HepG2 (cell line): ENCODE data around the gene CREB3. TPM values are rescaled to one million over a fixed set of nuclear protein-coding genes. Genes with fewer than 3 reads are reported as not detected.

Source experiments
- ATAC-seq: fragments of 200-7000 bp; cut with Tn5 transposase; 3 replicates; pipeline ENCODE4 v1.9.1; 2020; ENCODE audit warnings: mild to moderate bottlenecking, moderate library complexity
- BruUV-seq: library from RNA; stranded (reverse); fragments of 400-500 nt; replicated peaks from 2 replicates; lab custom pipeline; 2021; lab: Mats Ljungman, UMichigan
- CTCF ChIA-PET: fragments of 300-600 bp; formaldehyde crosslinking; extraction: SDS; loops from one replicate; lab custom pipeline; 2021; ENCODE audit warnings: low total read pairs, inconsistent platforms, low intra/inter-chr PET ratio; lab: Yijun Ruan, JAX
- POLR2A ChIA-PET: fragments of 350-600 bp; sonication (Branson Sonifier 250); formaldehyde crosslinking; loops from one replicate; lab custom pipeline; 2020; ENCODE audit warnings: antibody characterized with exemption, inconsistent platforms; lab: Yijun Ruan, JAX
- DNase-seq: peaks from one replicate; pipeline ENCODE4 v3.0.0-alpha.2; 2015; ENCODE audit warnings: low spot score
- FAIRE-seq: peaks from 3 replicates; lab custom pipeline; 2011; peaks lifted over from hg19 to GRCh38; lab: Jason Lieb, UNC
- H2AFZ ChIP-seq: one replicate; pipeline ENCODE4 v1.6.1; 2011; ENCODE audit warnings: low read length, inconsistent platforms
- H3K27ac ChIP-seq: fragments of 300-600 bp; 3 replicates; pipeline ENCODE4 v1.8.0; 2011; ENCODE audit warnings: mixed run types, mild to moderate bottlenecking, mixed read lengths, low read length, inconsistent platforms; ENCODE audit not compliant: insufficient read depth; ENCODE audit errors: extremely low read length
- H3K27me3 ChIP-seq, 2 experiments: fragments of 200-600 bp in 1 of 2; 2 replicates in 1 of 2; 3 replicates in 1 of 2; pipeline versions ENCODE4 v1.6.0 to v1.8.0; 2011; ENCODE audit warnings: low read length in 2 of 2, mild to moderate bottlenecking in 2 of 2, moderate library complexity in 2 of 2, inconsistent platforms in 1 of 2; ENCODE audit not compliant: insufficient read depth in 2 of 2, control insufficient read depth in 1 of 2
- H3K36me3 ChIP-seq, 2 experiments: fragments of 200-600 bp in 1 of 2; replicated peaks in 1 of 2; 2 replicates in 1 of 2; 3 replicates in 1 of 2; pipeline versions ENCODE4 v1.5.1 to v1.8.0; 2011; ENCODE audit warnings: low read length in 2 of 2, inconsistent platforms in 1 of 2; ENCODE audit not compliant: insufficient read depth in 2 of 2, control insufficient read depth in 1 of 2
- H3K4me1 ChIP-seq: 2 replicates; pipeline ENCODE4 v1.5.1; 2012; ENCODE audit warnings: low read length, inconsistent platforms; ENCODE audit not compliant: insufficient read depth
- H3K4me2 ChIP-seq: 2 replicates; pipeline ENCODE4 v1.6.0; 2011; ENCODE audit warnings: low read depth, low read length, inconsistent platforms
- H3K4me3 ChIP-seq, 3 experiments: fragments of 200-600 bp in 1 of 3; sonication (generic), shearing (Covaris generic) in 1 of 3; replicated peaks in 1 of 3; 2 replicates each; pipeline ENCODE4 v1.5.1; 2011 to 2016; ENCODE audit warnings: low read length in 3 of 3, inconsistent platforms in 2 of 3, low read depth in 2 of 3, mild to moderate bottlenecking in 2 of 3, control low read depth in 1 of 3, mixed read lengths in 1 of 3; ENCODE audit not compliant: insufficient read depth in 1 of 3
- H3K79me2 ChIP-seq: one replicate; pipeline ENCODE4 v1.6.1; 2011; ENCODE audit warnings: low read length, inconsistent platforms; ENCODE audit not compliant: insufficient read depth
- H3K9ac ChIP-seq: 2 replicates; pipeline ENCODE4 v1.6.0; 2011; ENCODE audit warnings: mild to moderate bottlenecking, low read depth, low read length, inconsistent platforms; ENCODE audit not compliant: insufficient read depth
- H3K9me3 ChIP-seq: 2 replicates; pipeline ENCODE4 v1.5.1; 2012; ENCODE audit warnings: mild to moderate bottlenecking, low read length
- H4K20me1 ChIP-seq: 2 replicates; pipeline ENCODE4 v1.6.0; 2011; ENCODE audit warnings: inconsistent platforms, mild to moderate bottlenecking, low read length, moderate library complexity; ENCODE audit not compliant: insufficient read depth
- ARHGAP35 ChIP-seq: sonication (generic); formaldehyde crosslinking; IDR thresholded peaks from 2 replicates; pipeline ENCODE4 v1.9.0; 2022; ENCODE audit warnings: mild to moderate bottlenecking, inconsistent platforms, moderate library complexity, missing genetic modification reagents, borderline replicate concordance
- ARID2 ChIP-seq: sonication (generic); formaldehyde crosslinking; IDR thresholded peaks from 2 replicates; pipeline ENCODE4 v1.8.1; 2022; ENCODE audit warnings: mild to moderate bottlenecking, missing genetic modification reagents, borderline replicate concordance
- ELK4 ChIP-seq: sonication (generic); formaldehyde crosslinking; IDR thresholded peaks from 2 replicates; pipeline ENCODE4 v1.9.0; 2021; ENCODE audit warnings: missing genetic modification reagents, borderline replicate concordance
- FOXO1 ChIP-seq: sonication (generic); formaldehyde crosslinking; IDR thresholded peaks from 2 replicates; pipeline ENCODE4 v1.4.0; 2020; ENCODE audit warnings: missing genetic modification reagents
- HNF1B ChIP-seq: sonication (generic); formaldehyde crosslinking; IDR thresholded peaks from 2 replicates; pipeline ENCODE4 v1.5.1; 2020; ENCODE audit warnings: mild to moderate bottlenecking, moderate library complexity, missing genetic modification reagents
- IKZF1 ChIP-seq: fragments of 450-650 bp; IDR thresholded peaks from 2 replicates; pipeline ENCODE4 v1.7.1; 2016
- IRF9 ChIP-seq: sonication (generic); formaldehyde crosslinking; IDR thresholded peaks from 2 replicates; pipeline ENCODE4 v1.8.0; 2022; ENCODE audit warnings: missing genetic modification reagents, mild to moderate bottlenecking, borderline replicate concordance
- ISL2 ChIP-seq: sonication (generic); formaldehyde crosslinking; IDR thresholded peaks from 2 replicates; pipeline ENCODE4 v1.5.0; 2020; ENCODE audit warnings: missing genetic modification reagents
- MTF2 ChIP-seq: sonication (generic); formaldehyde crosslinking; IDR thresholded peaks from 2 replicates; pipeline ENCODE4 v1.5.0; 2020; ENCODE audit warnings: missing genetic modification reagents, borderline replicate concordance
- NFE2L2 ChIP-seq: fragments of 150-350 bp; IDR thresholded peaks from 2 replicates; pipeline ENCODE4 v1.6.1; 2014; ENCODE audit warnings: low read length
- PHF21A ChIP-seq: sonication (generic); formaldehyde crosslinking; IDR thresholded peaks from 2 replicates; pipeline ENCODE4 v1.5.0; 2020; ENCODE audit warnings: mild to moderate bottlenecking, missing genetic modification reagents
- REL ChIP-seq: sonication (generic); formaldehyde crosslinking; conservative IDR thresholded peaks from 2 replicates; pipeline ENCODE4 v1.8.0; 2022; ENCODE audit warnings: mild to moderate bottlenecking, missing genetic modification reagents, moderate library complexity
- SIX1 ChIP-seq: sonication (generic); formaldehyde crosslinking; IDR thresholded peaks from 2 replicates; pipeline ENCODE4 v1.4.0; 2020; ENCODE audit warnings: missing genetic modification reagents, borderline replicate concordance
- ZKSCAN5 ChIP-seq: sonication (generic); formaldehyde crosslinking; IDR thresholded peaks from 2 replicates; pipeline ENCODE4 v1.5.1; 2020; ENCODE audit warnings: mild to moderate bottlenecking, missing genetic modification reagents
- ZNF597 ChIP-seq: sonication (generic); formaldehyde crosslinking; IDR thresholded peaks from 2 replicates; pipeline ENCODE4 v1.5.0; 2020; ENCODE audit warnings: missing genetic modification reagents
- ZNF776 ChIP-seq: sonication (generic); formaldehyde crosslinking; IDR thresholded peaks from 2 replicates; pipeline ENCODE4 v1.4.0; 2020; ENCODE audit warnings: mild to moderate bottlenecking, missing genetic modification reagents
- ZNF788 ChIP-seq: sonication (generic); formaldehyde crosslinking; IDR thresholded peaks from 2 replicates; pipeline ENCODE4 v1.5.0; 2020; ENCODE audit warnings: mild to moderate bottlenecking, missing genetic modification reagents, borderline replicate concordance
- WGBS: methylation state at CpG from one replicate; pipeline ENCODE4 v1.1.6; 2017; ENCODE audit warnings: low lambda C conversion rate; 5-methylcytosine and 5-hydroxymethylcytosine counted together
- in situ Hi-C: cut with HindIII; loops from 2 replicates; pipeline ENCODE4 v1.10.0; 2017; ENCODE audit warnings: low pct_unique_long_range_greater_than_20kb; ENCODE audit not compliant: extremely low pct_ligation_motif_present
- intact Hi-C: fragments of 100-400 bp; cut with micrococcal nuclease; formaldehyde crosslinking; loops from one replicate; pipeline ENCODE4 v1.10.0; 2022; ENCODE audit not compliant: unreplicated experiment
- polyA plus RNA-seq, 8 experiments: library from polyadenylated mRNA; depleted of rRNA in 3 of 8; stranded (reverse) in 7 of 8; unstranded in 1 of 8; fragments of >200 nt; fragmentation: Illumina TruSeq in 4 of 8; extraction: Trizol in 4 of 8; gene quantifications; 2 replicates each; pipeline versions ENCODE4 v1.2.1 to v1.2.3, GENCODE V29; 2011 to 2016; ENCODE audit warnings: low read depth in 4 of 8, missing spikeins in 1 of 8, mixed read lengths in 1 of 8; ENCODE audit not compliant: insufficient read depth in 1 of 8
- total RNA-seq, 5 experiments: library from RNA; depleted of rRNA; stranded (reverse); fragments of >200 nt; fragmentation: Illumina TruSeq; extraction: Trizol; gene quantifications; 2 replicates each; pipeline ENCODE4 v1.2.3, GENCODE V29; 2016; ENCODE audit warnings: low read depth in 1 of 5

CREB3 gene
- total and polyA plus RNA-seq, 2 of the 13 experiments (the other 11 are each of a cell fraction or from before 2014, with no cell fraction given), result 11.1 to 34.2 TPM

- TF ChIP-seq HNF1B (CRISPR knock-in tag) (no peak), ZNF597 (CRISPR knock-in tag) (no peak), ZNF776 (CRISPR knock-in tag) (no peak), ISL2 (no peak), REL (no peak), SIX1 (CRISPR knock-in tag) (no peak), IRF9 (CRISPR knock-in tag) (no peak), PHF21A (no peak)
Observed at GRCh38 chr9:35743880-35744518, 11.5 kb downstream of the CREB3 start (continued).

GRCh38 chr9:35745569-35745968 lies 13.1 kb downstream of the CREB3 start:
- 53% methylated on average over 1 of the region's 1 CpG for WGBS
- H3K4me3 ChIP-seq, result peak overlapping the region; percentile 95 to 99 (median 98); a peak in 4 of 6 replicates
- peaks cover 40% of the 10 kb centered on the region for H3K4me1 ChIP-seq
- in situ Hi-C loops, result no loop called here
- TF ChIP-seq ARID2 (no peak), ZKSCAN5 (CRISPR knock-in tag) (no peak), FOXO1 (no peak), ELK4 (CRISPR knock-in tag) (no peak), MTF2 (CRISPR knock-in tag) (no peak), ARHGAP35 (CRISPR knock-in tag) (no peak), ZNF788 (CRISPR knock-in tag) (no peak), NFE2L2 (no peak), IKZF1 (no peak)
- TF ChIP-seq, all 625 proteins: peak for 0
- Histone ChIP-seq H3K27me3 (no peaks in the 10 kb centered on the region; a peak in 2 of 5 replicates), H3K9ac (peak overlapping the region; percentile 18; the same call in 1 of the 2 replicates), H3K36me3 (peaks cover 17 to 42% of the 10 kb centered on the region in 2 experiments), H4K20me1 (peaks cover 39% of the 10 kb centered on the region), H3K9me3 (no peaks in the 10 kb centered on the region), H3K79me2 (peaks cover 51% of the 10 kb centered on the region), H2AFZ (no peak overlapping the region), H3K4me2 (peak overlapping the region; percentile 94), H3K27ac (no peak overlapping the region)
- ChIA-PET CTCF (no interaction called here), POLR2A (interaction anchor here (0.8 to 5.8 kb wide), 6 partner anchors 8 to 130 kb away, joined by 3 to 102 read pairs (median 12); partner anchors contain the start of genes CREB3, HINT2 and TLN1)
- no peak for DNase-seq
- no peak for ATAC-seq
- BruUV-seq, result no TSS peak
- FAIRE-seq, result no peak
- intact Hi-C loops, result no loop called here
